ENCODE results near the gene PYGB.
A peak's percentile ranks its signal among the peaks of the same experiment; 100 is the strongest.
"Not testable (repeated sequence)": the region's sequence is repeated elsewhere in the genome, so short reads cannot be mapped to it uniquely, and the experiment has no call there.

The PYGB gene

DNA sequence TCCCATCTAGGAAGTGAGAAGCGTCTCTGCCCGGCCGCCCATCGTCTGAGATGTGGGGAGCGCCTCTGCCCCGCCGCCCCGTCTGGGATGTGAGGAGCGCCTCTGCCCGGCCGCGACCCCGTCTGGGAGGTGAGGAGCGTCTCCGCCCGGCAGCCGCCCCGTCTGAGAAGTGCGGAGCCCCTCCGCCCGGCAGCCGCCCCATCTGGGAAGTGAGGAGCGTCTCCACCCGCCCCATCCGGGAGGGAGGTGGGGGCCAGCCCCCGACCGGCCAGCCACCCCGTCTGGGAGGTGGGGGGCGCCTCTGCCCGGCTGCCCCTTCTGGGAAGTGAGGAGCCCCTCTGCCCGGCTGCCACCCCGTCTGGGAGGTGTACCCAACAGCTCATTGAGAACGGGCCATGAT, 64.8 kb downstream of the PYGB start:
- ATAC-seq (replicated peaks); DNase-seq; H3K4me3 Mint-ChIP-seq; H3K27ac Mint-ChIP-seq; H3K27me3 Mint-ChIP-seq; H3K9me3 Mint-ChIP-seq: not testable (repeated sequence)
- peaks cover 32 to 50% of the 10 kb centered on the region in 2 donors for H3K36me3 Mint-ChIP-seq
- H3K4me1 Mint-ChIP-seq: peaks cover 47 to 69% of the 10 kb centered on the region in 2 donors

DNA sequence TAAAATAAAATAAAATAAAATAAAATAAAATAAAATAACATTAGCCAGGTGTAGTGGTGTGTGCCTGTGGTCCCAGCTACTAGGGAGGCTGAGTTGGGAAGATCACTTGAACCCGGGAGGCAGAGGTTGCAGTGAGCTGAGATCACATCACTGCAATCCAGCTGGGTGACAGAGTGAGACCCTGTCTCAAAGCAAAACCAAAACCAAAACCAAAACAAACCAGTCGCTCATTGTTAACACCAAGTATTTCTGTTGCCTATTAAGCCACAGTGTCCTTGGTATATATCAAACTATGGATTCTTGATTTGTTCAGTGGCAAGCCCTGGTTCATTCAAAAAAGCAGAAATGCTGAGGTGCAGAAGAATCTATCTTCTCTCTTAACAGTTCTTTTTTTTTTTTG, 65.7 kb downstream of the PYGB start:
- DNase-seq (no peak), ATAC-seq (replicated peaks) (no peak)
- Mint-ChIP-seq H3K27ac (no peak overlapping the region), H3K9me3 (no peaks in the 10 kb centered on the region), H3K4me1 (peaks cover 49 to 70% of the 10 kb centered on the region in 2 donors), H3K4me3 (no peak overlapping the region), H3K36me3 (peaks cover 27 to 43% of the 10 kb centered on the region in 2 donors), H3K27me3 (no peaks in the 10 kb centered on the region)

DNA sequence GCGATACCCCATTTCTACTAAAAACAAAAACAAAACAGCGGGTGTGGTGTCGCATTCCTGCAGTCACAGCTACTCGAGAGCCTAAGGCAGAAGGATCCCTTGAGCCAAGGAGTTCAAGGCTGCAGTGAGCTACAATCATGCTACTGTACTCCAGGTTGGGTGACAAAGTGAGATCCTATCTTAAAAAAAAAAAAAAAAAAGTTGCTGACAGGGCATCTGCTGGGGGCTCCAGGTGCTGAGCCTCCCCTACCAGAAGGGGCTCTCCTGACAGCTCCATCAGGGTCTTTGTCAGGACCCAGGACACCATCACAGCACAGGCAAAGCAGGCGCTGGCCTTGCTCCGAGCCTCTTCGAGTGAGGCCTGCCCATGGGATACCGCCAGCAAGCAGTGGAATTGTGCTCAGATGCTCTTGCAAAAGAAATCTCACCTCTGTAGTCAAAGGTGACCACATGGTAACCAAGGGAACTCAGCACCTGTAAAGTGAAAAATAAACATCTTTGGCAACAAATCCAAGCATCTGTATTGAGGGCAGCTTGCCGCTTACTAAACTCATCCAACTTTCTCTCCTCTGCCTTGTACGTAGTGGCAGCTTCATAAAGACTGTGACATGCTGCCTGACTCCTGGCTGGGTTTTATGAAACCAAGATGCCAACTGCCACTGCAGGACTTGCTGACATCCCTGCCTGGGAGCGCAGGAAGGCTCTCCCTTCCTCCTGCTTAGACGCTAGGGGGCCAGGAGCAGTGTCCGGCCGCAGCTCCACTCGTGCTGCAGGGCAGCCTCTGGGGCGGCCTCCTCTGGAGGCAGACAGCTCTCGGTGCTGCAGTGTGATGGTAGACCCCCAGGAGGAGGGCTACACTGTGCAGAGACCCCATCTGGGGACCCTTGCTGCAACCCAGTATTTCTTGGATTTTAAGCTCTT, 66.9 kb downstream of the PYGB start:
- Mint-ChIP-seq H3K4me1 (peaks cover 49 to 70% of the 10 kb centered on the region in 2 donors), H3K27me3 (no peaks in the 10 kb centered on the region), H3K4me3 (no peak overlapping the region), H3K27ac (no peak overlapping the region), H3K36me3 (peaks cover 21 to 37% of the 10 kb centered on the region in 2 donors), H3K9me3 (no peaks in the 10 kb centered on the region)
- ATAC-seq (replicated peaks): no peak
- DNase-seq: no peak

DNA sequence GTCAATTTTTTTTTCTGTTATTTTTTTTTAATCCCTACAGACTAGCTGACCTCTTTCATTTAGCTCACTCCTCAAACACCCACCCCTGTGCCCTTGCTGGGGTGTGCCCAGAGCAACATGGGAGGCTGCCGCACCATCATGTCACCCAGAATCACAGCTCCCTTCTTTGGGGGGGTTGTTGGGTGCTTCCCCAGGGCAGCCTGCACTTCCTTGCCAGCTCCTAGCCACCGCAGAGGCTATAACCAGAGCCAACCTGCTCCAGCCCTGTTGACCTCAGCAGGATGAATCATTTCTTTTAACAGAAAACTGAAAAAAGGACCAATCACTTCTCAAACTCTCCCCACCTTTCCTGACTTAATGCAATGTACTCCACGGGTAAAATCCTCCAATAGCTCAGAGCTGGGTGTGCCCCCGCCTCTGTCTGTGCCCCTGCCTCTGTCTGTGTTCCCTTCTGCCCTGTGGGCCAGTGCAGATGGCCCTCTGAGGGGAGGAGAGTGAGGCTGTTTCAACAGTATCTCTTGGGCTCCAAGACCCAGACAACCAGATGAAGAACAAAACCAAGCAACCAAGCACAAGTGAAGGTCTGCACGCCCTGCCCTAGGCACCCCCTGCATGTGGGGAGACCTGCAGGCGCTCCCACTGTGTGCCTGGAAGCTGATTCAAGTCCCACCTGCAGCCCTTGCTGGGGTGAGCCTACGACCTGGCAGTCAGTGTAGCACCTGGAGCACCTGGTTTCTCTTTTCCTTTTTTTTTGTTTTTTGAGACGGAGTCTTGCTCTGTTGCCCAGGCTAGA, 67.7 kb downstream of the PYGB start:
- H3K27ac Mint-ChIP-seq: peak overlapping the region; percentile 78
- H3K9me3 Mint-ChIP-seq: no peaks in the 10 kb centered on the region
- H3K27me3 Mint-ChIP-seq: no peaks in the 10 kb centered on the region
- H3K4me3 Mint-ChIP-seq: no peak overlapping the region
- DNase-seq (no peak), ATAC-seq (replicated peaks) (no peak)
- peaks cover 45 to 65% of the 10 kb centered on the region in 2 donors for H3K4me1 Mint-ChIP-seq
- H3K36me3 Mint-ChIP-seq: peaks cover 25 to 39% of the 10 kb centered on the region in 2 donors

DNA sequence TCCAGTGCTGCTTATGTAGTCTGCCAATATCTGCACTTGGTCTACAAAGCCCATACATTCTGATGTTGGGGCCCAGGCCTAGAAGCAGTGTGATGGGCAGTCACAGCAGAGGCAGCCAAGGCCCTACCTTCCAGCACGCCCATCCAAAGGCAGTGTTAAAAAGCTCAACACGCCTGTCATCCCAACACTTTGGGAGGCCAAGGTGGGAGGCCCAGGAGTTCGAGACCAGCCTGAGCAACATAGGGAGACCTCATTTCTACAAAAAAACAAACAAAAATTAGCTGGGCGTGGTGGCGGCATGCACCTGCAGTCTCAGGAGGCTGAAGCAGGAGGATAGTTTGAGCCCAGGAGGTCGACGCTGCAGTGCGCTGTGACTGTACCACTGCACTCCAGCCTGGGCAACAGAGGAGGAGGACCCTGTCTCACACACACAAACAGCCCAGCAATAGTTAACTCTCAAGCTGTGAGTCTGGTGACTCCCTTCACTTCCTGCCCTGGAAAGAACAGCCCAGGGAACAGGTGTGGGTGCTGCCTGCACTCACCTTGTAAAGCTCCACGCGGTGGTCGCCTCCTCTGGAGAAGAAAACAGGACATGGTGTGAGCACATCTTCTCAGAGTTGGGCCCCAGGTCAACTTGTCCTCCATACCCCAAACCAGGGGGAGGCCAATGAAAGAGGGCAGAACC, 68.8 kb downstream of the PYGB start:
- Mint-ChIP-seq H3K36me3 (peaks cover 30 to 44% of the 10 kb centered on the region in 2 donors), H3K4me1 (peaks cover 40 to 60% of the 10 kb centered on the region in 2 donors), H3K27ac (peak overlapping the region; percentile 42), H3K27me3 (no peaks in the 10 kb centered on the region), H3K9me3 (no peaks in the 10 kb centered on the region), H3K4me3 (peak overlapping the region in 1 of 2 donors; percentile 16)
- ATAC-seq (replicated peaks): no peak
- no peak for DNase-seq

DNA sequence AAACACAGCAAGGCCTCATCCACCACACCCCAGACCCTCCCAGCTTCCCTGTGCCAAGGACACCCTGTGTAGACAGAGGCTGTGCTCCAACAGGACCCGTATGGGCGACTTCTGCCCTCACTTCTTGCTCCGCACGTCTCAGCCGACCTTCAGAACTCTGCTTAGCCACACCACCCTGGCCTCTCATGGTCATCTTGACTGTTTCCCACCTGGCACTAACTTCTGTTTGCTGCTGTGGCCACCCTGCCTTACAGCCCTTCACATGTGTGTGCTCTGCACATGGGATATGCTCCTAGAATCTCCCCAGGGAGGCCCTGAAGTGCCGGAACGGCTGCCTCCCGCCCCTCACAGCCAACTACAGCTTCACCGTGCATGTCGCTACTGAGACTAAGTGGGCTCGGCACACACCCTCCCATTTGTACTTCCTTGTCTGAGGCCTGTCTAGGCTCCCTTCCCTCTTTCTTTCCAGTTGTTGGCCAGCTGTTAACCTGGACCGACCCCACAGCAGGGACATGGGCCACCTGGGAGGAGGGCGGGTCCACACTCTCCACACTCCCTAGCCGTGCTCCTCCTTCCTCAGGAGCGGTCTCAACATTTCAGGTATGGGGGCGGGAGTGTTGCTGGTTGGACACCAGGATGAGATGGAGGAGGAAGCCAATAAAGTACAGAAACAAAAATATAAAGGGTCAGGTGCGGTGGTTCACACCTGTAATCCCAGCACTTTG, 69.6 kb downstream of the PYGB start:
- ATAC-seq (replicated peaks): no peak
- Mint-ChIP-seq H3K9me3 (no peaks in the 10 kb centered on the region), H3K27ac (peak overlapping the region; percentile 94), H3K27me3 (no peaks in the 10 kb centered on the region), H3K4me3 (peak overlapping the region in 1 of 2 donors; percentile 21), H3K4me1 (peaks cover 38 to 56% of the 10 kb centered on the region in 2 donors), H3K36me3 (peaks cover 35 to 43% of the 10 kb centered on the region in 2 donors)
- no peak for DNase-seq

DNA sequence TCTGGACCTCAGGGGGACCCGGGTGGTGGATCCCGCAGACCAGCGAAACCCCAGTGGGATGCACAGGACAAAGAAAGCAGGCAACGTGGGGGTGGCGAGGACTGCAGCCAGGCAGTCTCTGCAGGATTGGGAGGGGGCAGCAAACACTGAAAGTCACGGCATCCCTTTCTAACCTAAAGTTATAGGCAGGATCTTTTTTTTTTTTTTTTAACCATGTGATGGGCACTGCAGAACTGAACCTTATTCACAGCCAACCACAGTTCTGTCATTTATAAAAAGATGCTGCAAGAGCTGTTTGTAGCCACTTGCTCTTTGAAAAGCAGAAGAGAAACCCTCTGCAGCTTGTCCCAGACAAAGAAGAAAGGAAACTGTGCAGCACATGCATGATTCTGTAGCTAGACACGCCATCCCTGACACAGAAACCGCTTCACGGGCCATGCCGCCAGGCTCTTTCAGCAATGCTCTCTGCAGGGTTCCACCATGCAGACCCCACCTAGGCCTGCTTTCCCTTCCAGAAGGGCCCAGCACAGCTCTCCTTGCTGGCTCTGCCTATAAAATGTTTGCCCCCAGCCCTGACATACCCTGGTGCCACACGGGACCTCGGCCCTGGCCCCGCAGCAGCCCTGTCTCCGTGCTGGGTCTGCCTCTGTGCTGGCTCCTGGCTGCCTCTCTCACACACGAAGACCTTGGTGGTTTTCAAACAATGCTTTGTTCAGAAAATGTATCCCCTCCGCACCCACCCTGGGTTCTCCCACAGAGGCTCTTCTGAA, 70.8 kb downstream of the PYGB start:
- H3K27ac Mint-ChIP-seq: peak overlapping the region; percentile 94
- peak overlapping the region in 1 of 2 donors; percentile 62 for H3K4me3 Mint-ChIP-seq
- H3K36me3 Mint-ChIP-seq: peaks cover 44 to 53% of the 10 kb centered on the region in 2 donors
- peaks cover 42 to 63% of the 10 kb centered on the region in 2 donors for H3K4me1 Mint-ChIP-seq
- DNase-seq (peak; percentile 76), ATAC-seq (replicated peaks) (peak; percentile 96 to 97)
- no peaks in the 10 kb centered on the region for H3K27me3 Mint-ChIP-seq
- H3K9me3 Mint-ChIP-seq: no peaks in the 10 kb centered on the region

DNA sequence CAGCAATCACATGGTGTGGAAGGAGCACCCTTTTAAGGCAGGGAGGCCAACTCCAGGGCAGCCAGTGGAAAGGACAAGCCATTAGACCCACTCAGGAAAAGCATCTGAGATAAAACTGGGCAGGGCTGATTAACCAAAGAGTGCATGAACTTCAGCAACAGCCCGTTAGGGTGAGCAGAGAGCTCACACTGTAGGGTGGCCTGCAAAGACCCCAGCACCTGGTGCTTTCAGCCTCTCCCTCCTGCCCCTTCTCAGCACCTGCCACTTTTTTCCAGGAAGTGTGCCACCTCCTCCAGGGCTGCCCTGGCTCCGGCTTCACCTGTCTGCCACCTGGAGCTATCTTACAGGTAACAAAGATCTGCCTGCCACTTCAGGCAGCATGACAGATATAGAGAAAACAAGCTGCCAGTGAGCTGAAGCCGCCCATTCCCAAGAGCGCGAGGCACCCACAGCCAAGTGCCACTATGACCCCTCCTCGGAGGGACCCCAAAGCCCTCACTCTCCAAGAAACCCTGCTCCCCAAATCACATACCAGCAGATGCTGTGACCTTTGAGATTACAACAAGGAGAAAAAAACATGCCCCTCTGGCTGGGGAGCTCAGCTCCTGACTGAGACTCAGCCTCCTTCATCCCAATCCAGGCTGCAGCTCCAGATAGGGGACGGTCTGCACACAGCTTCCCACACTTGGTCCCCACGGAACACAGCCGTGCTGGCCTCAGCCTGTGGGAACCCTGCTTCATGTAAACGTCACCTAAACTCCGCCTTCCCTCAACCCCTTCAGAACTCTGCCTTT, 71.6 kb downstream of the PYGB start:
- no peaks in the 10 kb centered on the region for H3K9me3 Mint-ChIP-seq
- H3K27ac Mint-ChIP-seq: peak overlapping the region; percentile 94
- peaks cover 48 to 54% of the 10 kb centered on the region in 2 donors for H3K36me3 Mint-ChIP-seq
- peak overlapping the region; percentile 29 to 62 for H3K4me3 Mint-ChIP-seq
- no peak for DNase-seq
- H3K4me1 Mint-ChIP-seq: peaks cover 47 to 68% of the 10 kb centered on the region in 2 donors
- peak; percentile 8 to 28 for ATAC-seq (replicated peaks)
- H3K27me3 Mint-ChIP-seq: no peaks in the 10 kb centered on the region

DNA sequence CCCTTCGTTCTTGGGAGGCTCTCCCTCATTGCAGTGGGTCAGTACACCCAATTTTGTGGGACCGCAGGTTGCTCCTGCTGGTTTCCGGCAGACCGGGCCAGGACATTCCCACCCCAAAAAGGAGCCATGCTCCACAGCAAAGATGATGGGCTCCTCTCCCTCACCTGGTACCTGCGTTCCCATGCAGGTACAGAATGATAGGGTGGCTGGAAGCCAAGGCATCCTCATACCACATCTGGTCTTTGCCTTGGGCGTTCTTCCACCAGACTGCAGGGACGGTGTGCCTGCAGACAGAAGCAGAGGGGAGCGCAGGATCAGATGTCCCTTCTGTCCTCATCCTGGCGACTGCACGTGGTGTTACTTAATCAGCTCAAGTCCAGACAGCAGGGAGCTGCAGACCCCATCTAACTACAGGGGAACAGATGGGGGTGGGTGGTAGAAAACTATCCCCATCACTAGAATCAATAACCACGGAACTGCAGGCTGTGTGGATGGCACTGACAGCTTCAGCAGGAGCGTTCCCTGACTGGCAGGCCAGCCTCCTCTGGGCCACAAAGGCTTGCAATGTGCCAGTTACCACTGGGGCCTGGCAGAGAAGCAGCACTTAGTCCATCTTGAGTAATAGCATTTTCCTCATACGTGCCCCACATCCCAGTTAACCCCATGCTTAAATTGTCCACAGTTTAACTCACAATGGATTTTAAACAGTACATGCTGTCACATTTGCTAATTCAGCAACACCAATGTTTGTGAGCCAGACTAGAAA, 72.3 kb downstream of the PYGB start:
- Mint-ChIP-seq H3K36me3 (peaks cover 47 to 51% of the 10 kb centered on the region in 2 donors), H3K27me3 (no peaks in the 10 kb centered on the region), H3K4me1 (peaks cover 48 to 74% of the 10 kb centered on the region in 2 donors), H3K4me3 (peak overlapping the region; percentile 29), H3K27ac (peak overlapping the region; percentile 94), H3K9me3 (no peaks in the 10 kb centered on the region)
- no peak for DNase-seq
- no peak for ATAC-seq (replicated peaks)

DNA sequence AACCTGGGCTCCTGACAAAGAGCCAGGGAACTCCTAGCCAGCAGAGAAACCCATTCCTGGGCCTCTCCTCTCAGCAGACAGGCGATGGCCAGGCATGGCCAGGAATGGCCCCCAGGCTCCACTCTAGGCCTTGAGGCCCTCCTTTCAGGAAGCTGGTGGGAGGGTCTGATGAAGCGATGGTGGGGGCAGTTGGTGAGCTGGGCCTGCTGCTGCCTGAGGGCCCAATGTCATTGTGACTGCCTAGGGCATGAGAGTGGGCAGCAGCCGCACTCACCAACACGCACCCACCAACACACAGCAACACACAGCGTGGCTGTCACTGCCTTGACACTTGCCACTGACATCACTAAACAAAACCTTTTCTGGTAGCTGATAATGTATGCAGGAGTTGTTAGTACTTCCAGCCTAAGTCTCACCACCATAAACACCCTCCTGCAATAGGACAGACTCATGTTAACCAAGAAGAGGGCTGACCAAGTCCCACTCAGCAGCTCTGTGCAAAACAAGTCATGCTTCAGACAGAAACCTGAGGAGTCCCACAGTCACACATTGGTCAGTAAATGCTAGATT, 73.5 kb downstream of the PYGB start:
- H3K27me3 Mint-ChIP-seq: no peaks in the 10 kb centered on the region
- H3K4me1 Mint-ChIP-seq: peaks cover 44 to 69% of the 10 kb centered on the region in 2 donors
- H3K9me3 Mint-ChIP-seq: no peaks in the 10 kb centered on the region
- DNase-seq (no peak), ATAC-seq (replicated peaks) (no peak)
- H3K27ac Mint-ChIP-seq: peak overlapping the region; percentile 91
- no peak overlapping the region for H3K4me3 Mint-ChIP-seq
- H3K36me3 Mint-ChIP-seq: peaks cover 41 to 45% of the 10 kb centered on the region in 2 donors

DNA sequence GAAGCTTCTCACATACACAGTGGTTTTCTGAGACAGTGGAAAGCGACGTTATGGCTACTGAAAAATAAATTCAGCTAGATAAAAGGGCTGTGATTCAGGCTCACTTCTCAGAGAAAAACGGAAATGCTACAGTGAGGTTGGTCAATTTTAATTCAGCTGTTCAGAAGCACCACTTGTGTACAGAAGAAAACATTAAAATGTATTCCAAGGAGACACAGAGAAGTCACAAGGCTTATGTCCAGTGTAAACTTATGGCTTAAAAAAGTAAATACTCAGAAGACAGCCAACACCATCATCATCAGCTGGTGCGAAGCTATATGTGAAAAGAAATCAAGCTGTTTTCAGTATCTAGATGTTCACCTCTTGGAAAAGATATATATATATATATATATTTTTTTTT, 74.1 kb downstream of the PYGB start:
- H3K9me3 Mint-ChIP-seq: no peaks in the 10 kb centered on the region
- H3K27me3 Mint-ChIP-seq: no peaks in the 10 kb centered on the region
- no peak for ATAC-seq (replicated peaks)
- DNase-seq: no peak
- peak overlapping the region; percentile 91 for H3K27ac Mint-ChIP-seq
- peaks cover 44 to 63% of the 10 kb centered on the region in 2 donors for H3K4me1 Mint-ChIP-seq
- H3K4me3 Mint-ChIP-seq: no peak overlapping the region
- peaks cover 34 to 39% of the 10 kb centered on the region in 2 donors for H3K36me3 Mint-ChIP-seq
